Measurements from ENCODE around the gene GOLGA5.

DNA sequence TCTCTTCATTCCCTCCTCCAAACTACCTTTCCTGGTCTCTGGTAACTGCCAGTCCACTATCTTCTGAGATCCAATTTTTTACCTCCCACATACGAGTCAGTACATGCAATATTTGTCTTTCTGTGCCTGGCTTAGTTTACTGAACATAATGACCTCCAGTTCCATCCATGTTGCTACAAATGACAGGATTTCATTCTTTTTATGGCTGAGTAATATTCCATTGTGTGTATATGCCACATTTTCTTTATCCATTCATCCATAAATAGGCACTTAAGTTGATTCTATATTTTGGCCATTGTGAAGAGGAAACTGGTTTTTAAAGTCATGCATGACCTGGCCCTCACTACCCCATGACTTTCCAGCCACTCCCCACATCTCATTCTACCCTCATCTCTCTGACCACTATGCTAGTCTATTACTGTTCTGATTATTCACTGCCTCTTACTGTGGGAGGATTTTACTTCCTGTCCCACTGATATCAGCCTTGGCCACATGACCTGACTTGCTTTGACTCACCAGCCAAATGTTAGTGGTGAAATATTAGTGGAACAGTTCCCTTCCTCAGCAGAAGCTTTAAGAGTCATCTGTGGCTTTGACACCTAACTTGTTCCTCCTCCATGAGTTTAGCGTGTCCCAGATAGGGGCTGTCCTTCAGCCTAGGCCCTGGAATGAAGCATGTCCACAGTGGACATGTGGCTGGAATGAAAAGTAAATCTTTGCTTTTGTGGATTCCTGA lies 52.2 kb downstream of the GOLGA5 start:
- TF ChIP-seq, protein P1, sequence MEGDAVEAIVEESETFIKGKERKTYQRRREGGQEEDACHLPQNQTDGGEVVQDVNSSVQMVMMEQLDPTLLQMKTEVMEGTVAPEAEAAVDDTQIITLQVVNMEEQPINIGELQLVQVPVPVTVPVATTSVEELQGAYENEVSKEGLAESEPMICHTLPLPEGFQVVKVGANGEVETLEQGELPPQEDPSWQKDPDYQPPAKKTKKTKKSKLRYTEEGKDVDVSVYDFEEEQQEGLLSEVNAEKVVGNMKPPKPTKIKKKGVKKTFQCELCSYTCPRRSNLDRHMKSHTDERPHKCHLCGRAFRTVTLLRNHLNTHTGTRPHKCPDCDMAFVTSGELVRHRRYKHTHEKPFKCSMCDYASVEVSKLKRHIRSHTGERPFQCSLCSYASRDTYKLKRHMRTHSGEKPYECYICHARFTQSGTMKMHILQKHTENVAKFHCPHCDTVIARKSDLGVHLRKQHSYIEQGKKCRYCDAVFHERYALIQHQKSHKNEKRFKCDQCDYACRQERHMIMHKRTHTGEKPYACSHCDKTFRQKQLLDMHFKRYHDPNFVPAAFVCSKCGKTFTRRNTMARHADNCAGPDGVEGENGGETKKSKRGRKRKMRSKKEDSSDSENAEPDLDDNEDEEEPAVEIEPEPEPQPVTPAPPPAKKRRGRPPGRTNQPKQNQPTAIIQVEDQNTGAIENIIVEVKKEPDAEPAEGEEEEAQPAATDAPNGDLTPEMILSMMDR (IDR thresholded peaks at IDR 0.05): no peak
- no peak for TF ChIP-seq POLR2A (IDR thresholded peaks at IDR 0.05)

Data from right lobe of liver (tissue), 4 donors.